ENCODE measurements around the gene SCN5A. TPM values are rescaled to one million over a fixed set of nuclear protein-coding genes. Genes with fewer than 3 reads are reported as not detected.

The SCN5A gene
- total and polyA plus RNA-seq, 2 of the 8 experiments (the other 6 are each of a cell fraction or from before 2014, with no cell fraction given), result 4.8 to 11.4 TPM

DNA sequence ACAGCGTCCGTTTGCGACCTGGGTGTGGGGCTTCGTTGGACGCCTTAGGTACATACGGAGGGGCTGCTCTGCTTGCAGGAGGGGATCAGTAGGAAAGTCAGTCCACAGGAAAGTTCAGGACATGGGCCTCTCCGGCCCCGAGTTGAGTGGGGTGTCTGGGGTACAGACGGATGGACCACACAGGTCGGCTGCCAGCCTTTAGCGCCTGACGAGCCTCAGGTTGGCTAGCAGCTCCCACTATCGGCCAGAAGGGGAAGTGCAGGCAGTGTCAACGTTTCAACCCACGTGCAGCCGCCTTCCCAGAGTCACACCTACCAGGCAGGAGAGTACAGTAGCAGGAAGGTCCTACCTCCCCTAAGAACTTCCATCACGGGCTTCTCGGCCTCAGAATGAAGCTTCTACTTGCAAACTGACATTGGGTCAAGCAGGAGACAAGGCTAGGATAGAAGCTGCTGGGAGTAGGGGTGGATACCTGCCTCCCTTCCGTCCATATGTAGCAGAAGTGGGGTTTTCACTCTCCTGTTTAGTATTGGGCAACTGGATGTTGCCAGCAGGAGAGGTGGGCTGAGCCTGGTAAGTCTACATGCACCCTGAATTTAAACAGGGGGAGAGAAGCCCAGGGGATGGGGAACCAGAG, 1.8 kb upstream of the SCN5A start:
- no peak overlapping the region for H3K14ac ChIP-seq (ENCODE audit: insufficient read length)
- POLR2A ChIA-PET (ENCODE audit: partially characterized antibody), result interaction anchor here (1.0 to 1.2 kb wide), 3 partner anchors 10 to 155 kb away, joined by 3 to 4 read pairs (median 3); partner anchors contain the start of gene EXOG
- peak; percentile 81 for FAIRE-seq
- TF ChIP-seq CBX5 (IDR thresholded peaks at IDR 0.05; ENCODE audit: low read depth, low read length), result no peak
- TF ChIP-seq, protein P1, sequence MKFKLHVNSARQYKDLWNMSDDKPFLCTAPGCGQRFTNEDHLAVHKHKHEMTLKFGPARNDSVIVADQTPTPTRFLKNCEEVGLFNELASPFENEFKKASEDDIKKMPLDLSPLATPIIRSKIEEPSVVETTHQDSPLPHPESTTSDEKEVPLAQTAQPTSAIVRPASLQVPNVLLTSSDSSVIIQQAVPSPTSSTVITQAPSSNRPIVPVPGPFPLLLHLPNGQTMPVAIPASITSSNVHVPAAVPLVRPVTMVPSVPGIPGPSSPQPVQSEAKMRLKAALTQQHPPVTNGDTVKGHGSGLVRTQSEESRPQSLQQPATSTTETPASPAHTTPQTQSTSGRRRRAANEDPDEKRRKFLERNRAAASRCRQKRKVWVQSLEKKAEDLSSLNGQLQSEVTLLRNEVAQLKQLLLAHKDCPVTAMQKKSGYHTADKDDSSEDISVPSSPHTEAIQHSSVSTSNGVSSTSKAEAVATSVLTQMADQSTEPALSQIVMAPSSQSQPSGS (IDR thresholded peaks at IDR 0.05; ENCODE audit: low read length), result 0 out of 2 replicates have a peak, but pooled peaks have one; percentile 38
- no peak for TF ChIP-seq CHD2 (IDR thresholded peaks at IDR 0.05; ENCODE audit: low read length)
- TF ChIP-seq, protein P2, sequence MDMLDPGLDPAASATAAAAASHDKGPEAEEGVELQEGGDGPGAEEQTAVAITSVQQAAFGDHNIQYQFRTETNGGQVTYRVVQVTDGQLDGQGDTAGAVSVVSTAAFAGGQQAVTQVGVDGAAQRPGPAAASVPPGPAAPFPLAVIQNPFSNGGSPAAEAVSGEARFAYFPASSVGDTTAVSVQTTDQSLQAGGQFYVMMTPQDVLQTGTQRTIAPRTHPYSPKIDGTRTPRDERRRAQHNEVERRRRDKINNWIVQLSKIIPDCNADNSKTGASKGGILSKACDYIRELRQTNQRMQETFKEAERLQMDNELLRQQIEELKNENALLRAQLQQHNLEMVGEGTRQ (IDR thresholded peaks at IDR 0.05; ENCODE audit: low read length), result peak; percentile 36; the same call in 1 of the 2 replicates
- TF ChIP-seq, protein P3, sequence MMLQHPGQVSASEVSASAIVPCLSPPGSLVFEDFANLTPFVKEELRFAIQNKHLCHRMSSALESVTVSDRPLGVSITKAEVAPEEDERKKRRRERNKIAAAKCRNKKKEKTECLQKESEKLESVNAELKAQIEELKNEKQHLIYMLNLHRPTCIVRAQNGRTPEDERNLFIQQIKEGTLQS (IDR thresholded peaks at IDR 0.05; ENCODE audit: insufficient read depth, low read depth, low read length), result 0 out of 2 replicates have a peak, but pooled peaks have one; percentile 47
- TF ChIP-seq HDAC2 (IDR thresholded peaks at IDR 0.05; ENCODE audit: borderline replicate concordance in 1 of 2, low read depth in 2 of 2, low read length in 2 of 2), result 0 out of 4 replicates have a peak, but pooled peaks of 1 of the 2 experiments have one; percentile 73
- TF ChIP-seq SP1 (IDR thresholded peaks at IDR 0.05; ENCODE audit: low read depth, low read length), result no peak

More for the DNA sequence above, 1.8 kb upstream of the SCN5A start:
- Histone ChIP-seq H2BK12ac (ENCODE audit: low read depth, low read length) (0 out of 2 replicates have a peak overlapping the region, but pooled peaks have one; percentile 2), H4K5ac (ENCODE audit: insufficient read length, low read depth, low read length) (no peak overlapping the region), H3K23me2 (ENCODE audit: low read depth, low read length) (peaks cover 14% of the 10 kb centered on the region; the same call in 1 of the 2 replicates), H3K56ac (replicated peaks; ENCODE audit: insufficient read length, low read depth, low read length) (no peak overlapping the region), H3K4me2 (ENCODE audit: insufficient read depth in 1 of 2, low read depth in 2 of 2, low read length in 2 of 2) (peak overlapping the region; percentile 90 to 93), H3K4ac (replicated peaks; ENCODE audit: insufficient read length, low read depth, low read length) (no peak overlapping the region), H2BK20ac (ENCODE audit: low read length) (no peak overlapping the region), H4K91ac (replicated peaks; ENCODE audit: insufficient read length, low read length) (no peak overlapping the region), H3K79me1 (ENCODE audit: low read depth, low read length) (no peaks in the 10 kb centered on the region), H2BK15ac (ENCODE audit: low read length) (no peak overlapping the region), H3K27me3 (replicated peaks in 1 of 4; ENCODE audit: control insufficient read depth in 3 of 4, extremely low read depth in 1 of 4, insufficient read depth in 3 of 4, low read length in 3 of 4) (peaks cover 0 to 47% (median 28%) of the 10 kb centered on the region in 4 experiments; a peak in 6 of 7 replicates), H3K4me3 (ENCODE audit: extremely low read depth in 1 of 4, insufficient read depth in 2 of 4, low read depth in 3 of 4, low read length in 4 of 4) (peak overlapping the region in 2 of 4 experiments; percentile 24 to 59; a peak in 5 of 8 replicates), H4K8ac (ENCODE audit: extremely low read depth, insufficient read depth, low read length) (peak overlapping the region; percentile 9; the same call in 1 of the 2 replicates), H2AK5ac (ENCODE audit: low read depth, low read length) (no peak overlapping the region), H3K9ac (replicated peaks in 1 of 4; ENCODE audit: extremely low read depth in 1 of 4, low read depth in 3 of 4, low read length in 3 of 4) (no peak overlapping the region), H2BK120ac (replicated peaks; ENCODE audit: low read depth, low read length) (no peak overlapping the region), H3K79me2 (ENCODE audit: control insufficient read depth in 1 of 2, insufficient read depth in 2 of 2, low read length in 2 of 2) (no peaks in the 10 kb centered on the region; a peak in 1 of 4 replicates), H2AFZ (ENCODE audit: low read length) (peak overlapping the region; percentile 83; the same call in 1 of the 2 replicates), H4K20me1 (replicated peaks in 1 of 2; ENCODE audit: control insufficient read depth in 1 of 2, insufficient read depth in 2 of 2, low read length in 2 of 2) (peaks cover 0 to 19% of the 10 kb centered on the region in 2 experiments), H3K9me3 (ENCODE audit: insufficient read depth in 2 of 2, low read depth in 1 of 2, low read length in 1 of 2) (no peaks in the 10 kb centered on the region), H2BK5ac (ENCODE audit: low read depth, low read length) (no peak overlapping the region), H3K18ac (ENCODE audit: extremely low read depth, low read length) (no peak overlapping the region), H3K4me1 (replicated peaks in 1 of 4; ENCODE audit: control insufficient read depth in 3 of 4, insufficient read depth in 4 of 4, low read length in 3 of 4) (peaks cover 0 to 15% (median 6%) of the 10 kb centered on the region in 4 experiments; a peak in 5 of 7 replicates), H3K23ac (ENCODE audit: insufficient read length) (no peak overlapping the region), H3K27ac (ENCODE audit: low read depth, low read length) (no peak overlapping the region), H3K36me3 (ENCODE audit: control insufficient read depth in 2 of 4, insufficient read depth in 4 of 4, low read length in 3 of 4) (no peaks in the 10 kb centered on the region)
- DNase-seq (ENCODE audit: low read depth in 1 of 2, low spot score in 2 of 2), result peak in 1 of 2 experiments; percentile 90
- WGBS, 2 experiments (ENCODE audit: extremely low coverage in 1 of 2, insufficient coverage in 1 of 2, insufficient read length in 1 of 2, insufficient replicate concordance in 2 of 2, low coverage in 1 of 2, low lambda C conversion rate in 2 of 2, missing lambda C conversion rate in 1 of 2), result 10% methylated on average over 17 of the region's 19 CpGs; no CpG with 5 or more reads in 1 of the 2 experiments
- CTCF ChIA-PET (ENCODE audit: partially characterized antibody), result interaction anchor here (0.6 to 14.0 kb wide), 38 partner anchors 9 to 1538 kb away, joined by 3 to 506 read pairs (median 4); partner anchors contain the start of genes EXOG, SCN5A and XYLB
